RPMI8226 (cell line): ENCODE measurements around the gene MARCHF9.

ENCODE experiments used
- DNase-seq: peaks from one replicate; pipeline ENCODE4 v3.0.0-alpha.2; 2015

The MARCHF9 gene

GRCh38 chr12:57807285-57807684 is 52.4 kb downstream of the MARCHF9 start:
- no peak for DNase-seq

GRCh38 chr12:57808351-57808750 is 53.4 kb downstream of the MARCHF9 start:
- no peak for DNase-seq

GRCh38 chr12:57809425-57809824 is 54.5 kb downstream of the MARCHF9 start:
- no peak for DNase-seq
